ENCODE measurements around the gene AGBL5. TPM values are rescaled to one million over a fixed set of nuclear protein-coding genes. Genes with fewer than 3 reads are reported as not detected.
A peak's percentile ranks its signal among the peaks of the same experiment; 100 is the strongest.

AGBL5 gene
- total and polyA plus RNA-seq, 4 donors = 11.5 to 16.7 (median 14.6) TPM

- ATAC-seq (ENCODE audit: low FRiP score) = no peak
- Histone ChIP-seq H3K9me3 (ENCODE audit: control insufficient read depth, low read length) (no peaks in the 10 kb centered on the region), H3K4me1 (ENCODE audit: control insufficient read depth in 1 of 2, insufficient read depth in 2 of 2, low read length in 2 of 2) (peaks cover 0 to 3% of the 10 kb centered on the region in 2 donors), H3K36me3 (ENCODE audit: control insufficient read depth in 1 of 2, insufficient read depth in 2 of 2, low read length in 1 of 2) (no peaks in the 10 kb centered on the region), H3K4me3 (ENCODE audit: low read length in 2 of 2) (no peak overlapping the region), H3K27ac (ENCODE audit: low read depth in 1 of 2, low read length in 2 of 2) (no peak overlapping the region), H3K27me3 (ENCODE audit: control insufficient read depth in 1 of 2, insufficient read depth in 2 of 2, low read length in 1 of 2) (no peaks in the 10 kb centered on the region)
- intact Hi-C loops (cut with DNase I) = no loop called here
- WGBS, 2 donors = 90 to 94% methylated on average over 2 of the region's 2 CpGs
- no peak for DNase-seq
Observed at GRCh38 chr2:27029051-27029450, 22.4 kb upstream of the AGBL5 start.

- peak within 1 kb of the TSS; percentile 67 to 71 for H3K4me3 ChIP-seq (ENCODE audit: low read length in 2 of 2)
- intact Hi-C loops (cut with DNase I) = loop anchor here (5.0 kb wide), 1 partner anchor 50 kb away; no protein-coding TSS in a partner anchor
- peak; percentile 94 to 96 for DNase-seq
- peak; percentile 97 for ATAC-seq (ENCODE audit: low FRiP score)
- H3K27me3 ChIP-seq (ENCODE audit: control insufficient read depth in 1 of 2, insufficient read depth in 2 of 2, low read length in 1 of 2) = no peaks in the 10 kb centered on the region
- H3K36me3 ChIP-seq (ENCODE audit: control insufficient read depth in 1 of 2, insufficient read depth in 2 of 2, low read length in 1 of 2) = peaks cover 0 to 8% of the 10 kb centered on the region in 2 donors
- no peaks in the 10 kb centered on the region for H3K9me3 ChIP-seq (ENCODE audit: control insufficient read depth, low read length)
- H3K27ac ChIP-seq (ENCODE audit: low read depth in 1 of 2, low read length in 2 of 2) = peak within 1 kb of the TSS in 1 of 2 donors; percentile 79
- WGBS, 2 donors = 0 to 1% methylated on average over 73 to 76 of the region's 76 CpGs
- peaks cover 0 to 3% of the 10 kb centered on the region in 2 donors for H3K4me1 ChIP-seq (ENCODE audit: control insufficient read depth in 1 of 2, insufficient read depth in 2 of 2, low read length in 2 of 2)
Observed at GRCh38 chr2:27032495-27033252, 18.8 kb upstream of the AGBL5 start, which contains the start of gene TMEM214. Gene TMEM214 (plus strand): TSS chr2:27032965. CDS start chr2:27033016, 51 bp downstream.

DNA sequence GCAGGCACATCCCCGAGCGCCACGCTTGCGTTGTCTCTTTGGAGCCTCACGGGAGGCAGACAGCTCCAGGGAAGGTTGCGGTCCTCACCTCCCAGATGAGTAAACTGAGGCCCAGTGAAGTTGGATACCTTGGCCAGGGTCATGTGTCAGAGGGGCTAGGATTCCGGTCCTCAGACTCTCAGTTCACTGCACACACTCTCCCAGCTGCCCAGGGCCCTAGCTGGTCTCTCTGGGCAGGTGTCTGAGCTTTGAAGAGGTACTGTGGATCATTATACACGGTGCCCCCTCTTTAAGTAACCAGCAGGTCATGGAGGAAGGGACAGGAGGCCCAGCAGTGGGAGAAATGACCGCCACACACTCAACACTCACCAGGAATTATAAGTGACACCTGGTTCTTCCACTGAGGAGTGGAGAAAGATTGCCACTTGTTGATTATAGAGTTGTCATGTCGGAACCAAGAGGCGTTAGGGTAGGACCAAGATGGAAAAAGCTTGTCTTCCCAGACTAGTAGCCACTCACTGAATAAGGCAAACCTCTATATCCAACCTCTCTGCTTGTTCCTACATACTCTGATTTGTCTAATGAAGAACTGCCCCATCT lies 18.1 kb upstream of the AGBL5 start:
- H3K4me1 ChIP-seq (ENCODE audit: control insufficient read depth in 1 of 2, insufficient read depth in 2 of 2, low read length in 2 of 2) = peaks cover 0 to 3% of the 10 kb centered on the region in 2 donors
- H3K36me3 ChIP-seq (ENCODE audit: control insufficient read depth in 1 of 2, insufficient read depth in 2 of 2, low read length in 1 of 2) = peaks cover 0 to 8% of the 10 kb centered on the region in 2 donors
- H3K4me3 ChIP-seq (ENCODE audit: low read length in 2 of 2) = peak overlapping the region; percentile 67 to 71
- DNase-seq (no peak), ATAC-seq (ENCODE audit: low FRiP score) (peak; percentile 1)
- 2% methylated on average over 11 of the region's 11 CpGs for WGBS, 2 donors
- no peaks in the 10 kb centered on the region for H3K9me3 ChIP-seq (ENCODE audit: control insufficient read depth, low read length)
- intact Hi-C loops (cut with DNase I) = loop anchor here (5.0 kb wide), 1 partner anchor 49 kb away; no protein-coding TSS in a partner anchor
- H3K27me3 ChIP-seq (ENCODE audit: control insufficient read depth in 1 of 2, insufficient read depth in 2 of 2, low read length in 1 of 2) = no peaks in the 10 kb centered on the region
- H3K27ac ChIP-seq (ENCODE audit: low read depth in 1 of 2, low read length in 2 of 2) = peak overlapping the region in 1 of 2 donors; percentile 79

GRCh38 chr2:27038012-27038411 lies 13.5 kb upstream of the AGBL5 start:
- no peaks in the 10 kb centered on the region for H3K9me3 ChIP-seq (ENCODE audit: control insufficient read depth, low read length)
- ATAC-seq (ENCODE audit: low FRiP score) = no peak

DNA sequence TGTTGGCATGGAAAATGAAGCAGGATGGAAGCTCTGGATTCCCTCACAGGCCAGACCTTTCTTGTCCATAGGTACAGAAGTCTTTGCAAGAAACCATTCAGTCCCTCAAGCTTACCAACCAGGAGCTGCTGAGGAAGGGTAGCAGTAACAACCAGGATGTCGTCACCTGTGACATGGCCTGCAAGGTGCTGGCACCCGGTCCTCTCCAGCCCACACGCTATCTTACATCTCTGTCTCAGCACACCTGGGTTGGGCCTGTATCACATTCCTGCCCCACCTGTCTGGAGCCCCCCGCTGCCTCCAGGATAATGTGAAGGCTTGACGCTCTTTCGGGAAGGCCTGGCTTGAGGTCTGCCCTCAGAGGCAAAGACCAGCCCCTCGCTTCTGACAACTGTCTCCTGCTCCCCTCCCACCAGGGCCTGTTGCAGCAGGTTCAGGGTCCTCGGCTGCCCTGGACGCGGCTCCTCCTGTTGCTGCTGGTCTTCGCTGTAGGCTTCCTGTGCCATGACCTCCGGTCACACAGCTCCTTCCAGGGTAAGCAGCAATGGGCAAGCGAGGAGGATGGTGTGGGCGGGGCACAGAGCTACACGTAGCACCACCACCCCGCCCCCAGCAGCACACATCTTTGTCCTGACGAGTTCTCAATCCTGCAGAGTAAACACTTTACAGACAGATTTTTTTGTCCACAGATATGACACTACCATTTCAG lies 12.7 kb upstream of the AGBL5 start:
- no peak overlapping the region for H3K27ac ChIP-seq (ENCODE audit: low read depth in 1 of 2, low read length in 2 of 2)
- 82 to 84% methylated on average over 17 of the region's 17 CpGs for WGBS, 2 donors
- H3K27me3 ChIP-seq (ENCODE audit: control insufficient read depth in 1 of 2, insufficient read depth in 2 of 2, low read length in 1 of 2) = no peaks in the 10 kb centered on the region
- H3K9me3 ChIP-seq (ENCODE audit: control insufficient read depth, low read length) = no peaks in the 10 kb centered on the region
- intact Hi-C loops (cut with DNase I) = no loop called here
- ATAC-seq (ENCODE audit: low FRiP score) (no peak), DNase-seq (peak in 1 of 2 donors; percentile 71)
- peaks cover 0 to 2% of the 10 kb centered on the region in 2 donors for H3K4me1 ChIP-seq (ENCODE audit: control insufficient read depth in 1 of 2, insufficient read depth in 2 of 2, low read length in 2 of 2)
- no peak overlapping the region for H3K4me3 ChIP-seq (ENCODE audit: low read length in 2 of 2)
- peaks cover 0 to 16% of the 10 kb centered on the region in 2 donors for H3K36me3 ChIP-seq (ENCODE audit: control insufficient read depth in 1 of 2, insufficient read depth in 2 of 2, low read length in 1 of 2)

More at GRCh38 chr2:27038012-27038411, 13.5 kb upstream of the AGBL5 start:
- 83 to 88% methylated on average over 6 of the region's 6 CpGs for whole genome bisulfite sequencing, 2 donors
- intact Hi-C loops (cut with DNase I) = no loop called here
- H3K36me3 ChIP-seq (ENCODE audit: control insufficient read depth in 1 of 2, insufficient read depth in 2 of 2, low read length in 1 of 2) = peaks cover 0 to 16% of the 10 kb centered on the region in 2 donors
- H3K27ac ChIP-seq (ENCODE audit: low read depth in 1 of 2, low read length in 2 of 2) = no peak overlapping the region
- H3K4me1 ChIP-seq (ENCODE audit: control insufficient read depth in 1 of 2, insufficient read depth in 2 of 2, low read length in 2 of 2) = peaks cover 0 to 3% of the 10 kb centered on the region in 2 donors
- H3K4me3 ChIP-seq (ENCODE audit: low read length in 2 of 2) = no peak overlapping the region
- peak in 1 of 2 donors; percentile 62 for DNase-seq
- H3K27me3 ChIP-seq (ENCODE audit: control insufficient read depth in 1 of 2, insufficient read depth in 2 of 2, low read length in 1 of 2) = no peaks in the 10 kb centered on the region

- intact Hi-C loops (cut with DNase I) = no loop called here
- 89 to 90% methylated on average over 6 of the region's 6 CpGs for WGBS, 2 donors
- Histone ChIP-seq H3K27me3 (ENCODE audit: control insufficient read depth in 1 of 2, insufficient read depth in 2 of 2, low read length in 1 of 2) (no peaks in the 10 kb centered on the region), H3K4me1 (ENCODE audit: control insufficient read depth in 1 of 2, insufficient read depth in 2 of 2, low read length in 2 of 2) (no peaks in the 10 kb centered on the region), H3K27ac (ENCODE audit: low read depth in 1 of 2, low read length in 2 of 2) (no peak overlapping the region), H3K9me3 (ENCODE audit: control insufficient read depth, low read length) (no peaks in the 10 kb centered on the region), H3K4me3 (ENCODE audit: low read length in 2 of 2) (no peak overlapping the region), H3K36me3 (ENCODE audit: control insufficient read depth in 1 of 2, insufficient read depth in 2 of 2, low read length in 1 of 2) (peaks cover 0 to 16% of the 10 kb centered on the region in 2 donors)
- DNase-seq (peak in 1 of 2 donors; percentile 50), ATAC-seq (ENCODE audit: low FRiP score) (no peak)
Observed at GRCh38 chr2:27039426-27039825, 12.0 kb upstream of the AGBL5 start.

GRCh38 chr2:27039871-27040270 lies 11.6 kb upstream of the AGBL5 start:
- peaks cover 0 to 16% of the 10 kb centered on the region in 2 donors for H3K36me3 ChIP-seq (ENCODE audit: control insufficient read depth in 1 of 2, insufficient read depth in 2 of 2, low read length in 1 of 2)
- H3K27ac ChIP-seq (ENCODE audit: low read depth in 1 of 2, low read length in 2 of 2) = no peak overlapping the region
- 91 to 97% methylated on average over 7 of the region's 7 CpGs for WGBS, 2 donors
- intact Hi-C loops (cut with DNase I) = loop anchor here in 1 of 2 donors (5.0 kb wide), 1 partner anchor 37 kb away; the partner anchor contains the start of gene EMILIN1
- no peaks in the 10 kb centered on the region for H3K27me3 ChIP-seq (ENCODE audit: control insufficient read depth in 1 of 2, insufficient read depth in 2 of 2, low read length in 1 of 2)
- no peaks in the 10 kb centered on the region for H3K4me1 ChIP-seq (ENCODE audit: control insufficient read depth in 1 of 2, insufficient read depth in 2 of 2, low read length in 2 of 2)
- peak in 1 of 2 donors; percentile 62 for DNase-seq
- no peak for ATAC-seq (ENCODE audit: low FRiP score)
- H3K9me3 ChIP-seq (ENCODE audit: control insufficient read depth, low read length) = no peaks in the 10 kb centered on the region
- no peak overlapping the region for H3K4me3 ChIP-seq (ENCODE audit: low read length in 2 of 2)

DNA sequence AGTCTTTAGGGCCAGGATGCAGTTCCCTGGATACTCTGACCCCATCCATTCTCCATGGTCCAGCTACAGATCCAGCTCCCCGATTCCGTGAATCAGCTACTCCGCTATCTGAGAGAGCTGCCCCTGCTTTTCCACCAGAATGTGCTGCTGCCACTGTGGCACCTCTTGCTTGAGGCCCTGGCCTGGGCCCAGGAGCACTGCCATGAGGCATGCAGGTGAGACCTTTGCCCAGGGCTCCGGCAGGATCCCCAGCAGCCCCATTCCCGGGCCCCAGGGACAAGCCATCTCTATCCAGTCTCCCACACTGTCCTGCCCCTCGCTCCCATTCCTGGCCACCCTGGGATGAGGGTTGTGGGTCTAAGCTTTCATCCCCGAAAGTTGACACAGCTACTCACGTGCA lies 11.2 kb upstream of the AGBL5 start:
- WGBS, 2 donors = 88 to 90% methylated on average over 8 of the region's 8 CpGs
- H3K4me1 ChIP-seq (ENCODE audit: control insufficient read depth in 1 of 2, insufficient read depth in 2 of 2, low read length in 2 of 2) = no peaks in the 10 kb centered on the region
- no peak overlapping the region for H3K27ac ChIP-seq (ENCODE audit: low read depth in 1 of 2, low read length in 2 of 2)
- no peak for DNase-seq
- peaks cover 0 to 16% of the 10 kb centered on the region in 2 donors for H3K36me3 ChIP-seq (ENCODE audit: control insufficient read depth in 1 of 2, insufficient read depth in 2 of 2, low read length in 1 of 2)
- ATAC-seq (ENCODE audit: low FRiP score) = no peak
- intact Hi-C loops (cut with DNase I) = loop anchor here in 1 of 2 donors (5.0 kb wide), 1 partner anchor 37 kb away; the partner anchor contains the start of gene EMILIN1
- H3K4me3 ChIP-seq (ENCODE audit: low read length in 2 of 2) = no peak overlapping the region
- H3K27me3 ChIP-seq (ENCODE audit: control insufficient read depth in 1 of 2, insufficient read depth in 2 of 2, low read length in 1 of 2) = no peaks in the 10 kb centered on the region
- no peaks in the 10 kb centered on the region for H3K9me3 ChIP-seq (ENCODE audit: control insufficient read depth, low read length)

All from aorta (tissue), 5 donors.